RWPE1 (cell line): ENCODE measurements around the gene ZNF18.

Source experiments
- CTCF ChIA-PET: fragments of 350-600 bp; sonication (Branson Sonifier 250); formaldehyde crosslinking; extraction: SDS; loops from one replicate; lab custom pipeline; 2021; lab: Yijun Ruan, JAX
- POLR2A ChIA-PET: fragments of 400-600 bp; formaldehyde crosslinking; extraction: SDS; loops from one replicate; lab custom pipeline; 2020; ENCODE audit warnings: antibody characterized with exemption; ENCODE audit not compliant: low non-redundant PET; lab: Yijun Ruan, JAX
- DNase-seq: peaks from one replicate; pipeline ENCODE4 v3.0.0; 2012; ENCODE audit warnings: low spot score
- H3K27ac ChIP-seq: fragments of 450-650 bp; 2 replicates; pipeline ENCODE4 v1.5.1; 2017
- CTCF ChIP-seq: fragments of 450-650 bp; conservative IDR thresholded peaks from 2 replicates; pipeline ENCODE4 v1.5.1; 2017; ENCODE audit warnings: low read depth, mild to moderate bottlenecking

Gene ZNF18

GRCh38 chr17:11928436-11928835, 68.8 kb downstream of the ZNF18 start:
- H3K27ac ChIP-seq: no peak overlapping the region
- DNase-seq: no peak
- TF ChIP-seq CTCF: no peak
- POLR2A ChIA-PET: no interaction called here
- CTCF ChIA-PET: interaction anchor here (0.6 kb wide), 1 partner anchor 222 kb away, joined by 4 read pairs; no protein-coding TSS in a partner anchor
